Measurements from ENCODE around the gene NRG2.

NRG2 gene

DNA sequence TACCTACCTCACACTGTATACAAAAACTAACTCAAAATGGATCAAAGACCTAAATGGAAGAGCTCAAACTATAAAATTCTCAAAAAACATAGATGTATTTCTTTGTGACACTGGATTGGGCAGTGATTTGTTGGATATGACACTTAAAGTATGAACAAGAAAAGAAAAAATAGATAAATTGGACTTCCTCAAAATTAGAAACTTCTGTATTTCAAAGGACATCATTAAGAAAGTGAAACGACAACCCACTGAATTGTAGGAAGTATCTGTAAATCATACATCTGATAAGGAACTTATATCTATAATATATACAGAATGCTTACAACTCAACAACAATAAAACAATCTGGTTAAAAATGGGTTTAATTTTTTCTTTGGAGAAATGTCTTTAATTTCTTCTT, 96.7 kb downstream of the NRG2 start:
- Histone ChIP-seq H3K9me3 (ENCODE audit: control insufficient read depth, insufficient read depth, low read depth, low read length) (0 out of 2 replicates have a peak, but pooled peaks cover 6% of the 10 kb centered on the region), H3K9ac (ENCODE audit: low read length) (no peak overlapping the region), H3K4me1 (ENCODE audit: control insufficient read depth, insufficient read depth, low read length) (no peaks in the 10 kb centered on the region), H3K27me3 (ENCODE audit: control insufficient read depth, insufficient read depth, low read length) (peaks cover 12% of the 10 kb centered on the region), H3K36me3 (ENCODE audit: control insufficient read depth, insufficient read depth, low read length) (no peaks in the 10 kb centered on the region), H3K27ac (ENCODE audit: low read depth, low read length) (no peak overlapping the region), H3K4me3 (ENCODE audit: low read depth, low read length) (no peak overlapping the region)

DNA sequence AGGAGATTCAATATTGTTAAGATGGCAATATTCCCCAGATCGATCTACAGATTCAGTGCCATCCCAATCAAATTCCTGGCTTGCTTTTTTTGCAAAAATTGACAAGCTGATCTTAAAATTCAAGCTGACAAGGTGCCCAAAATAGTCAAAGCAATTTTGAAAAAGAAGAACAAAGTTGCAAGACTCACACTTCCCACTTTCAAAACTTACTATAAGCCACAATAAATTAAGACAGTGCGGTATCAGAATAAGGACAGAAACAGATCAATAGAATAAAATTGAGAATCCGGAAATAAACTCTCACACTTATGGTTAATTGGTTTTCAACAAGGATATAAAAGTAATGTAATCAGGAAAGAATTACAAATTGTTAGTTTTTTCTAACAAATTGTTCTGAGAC, 97.1 kb downstream of the NRG2 start:
- Histone ChIP-seq H3K9ac (ENCODE audit: low read length) (no peak overlapping the region), H3K4me1 (ENCODE audit: control insufficient read depth, insufficient read depth, low read length) (no peaks in the 10 kb centered on the region), H3K27ac (ENCODE audit: low read depth, low read length) (no peak overlapping the region), H3K36me3 (ENCODE audit: control insufficient read depth, insufficient read depth, low read length) (no peaks in the 10 kb centered on the region), H3K27me3 (ENCODE audit: control insufficient read depth, insufficient read depth, low read length) (peaks cover 12% of the 10 kb centered on the region), H3K4me3 (ENCODE audit: low read depth, low read length) (no peak overlapping the region), H3K9me3 (ENCODE audit: control insufficient read depth, insufficient read depth, low read depth, low read length) (0 out of 2 replicates have a peak, but pooled peaks cover 6% of the 10 kb centered on the region)

DNA sequence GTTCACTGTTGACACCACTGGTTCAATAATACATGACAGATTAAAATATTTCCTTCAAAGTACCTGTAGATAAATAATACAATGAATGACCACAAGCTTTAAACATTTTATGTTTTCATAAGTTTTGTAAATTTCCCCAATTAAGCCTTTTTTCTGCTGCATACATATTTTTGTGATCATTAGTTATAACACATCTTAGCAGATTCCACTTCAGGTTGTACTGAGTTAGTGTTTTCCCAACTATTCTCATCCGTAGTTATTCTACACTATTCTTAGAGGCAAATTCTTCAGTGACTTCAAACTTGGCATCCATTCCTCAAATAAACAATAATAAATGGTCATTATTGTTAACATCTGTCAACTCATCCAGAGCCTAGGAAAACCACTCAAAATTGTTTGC, 100.9 kb downstream of the NRG2 start:
- H3K9me3 ChIP-seq (ENCODE audit: control insufficient read depth, insufficient read depth, low read depth, low read length), result 0 out of 2 replicates have a peak, but pooled peaks cover 6% of the 10 kb centered on the region
- H3K4me3 ChIP-seq (ENCODE audit: low read depth, low read length), result no peak overlapping the region

DNA sequence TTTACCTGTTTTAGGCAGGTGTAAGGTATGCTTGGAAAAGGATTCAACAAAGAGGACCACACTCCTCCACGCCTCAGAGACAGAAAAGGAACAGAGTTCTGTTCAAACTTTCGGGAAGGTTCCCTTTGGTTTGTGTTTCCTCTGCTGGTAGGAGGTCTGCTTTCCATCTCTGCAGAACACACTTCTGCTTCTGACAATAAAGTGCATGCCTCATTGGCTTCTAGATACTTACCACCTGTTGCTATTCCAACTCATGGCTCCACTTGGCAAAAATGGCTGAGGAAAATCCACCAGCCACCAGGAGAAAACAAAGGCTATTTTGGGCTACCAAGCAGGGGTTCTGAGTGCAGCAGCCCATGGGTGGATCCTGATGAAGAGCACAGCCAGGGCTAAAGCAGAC, 112.7 kb downstream of the NRG2 start:
- Histone ChIP-seq H3K36me3 (ENCODE audit: control insufficient read depth, insufficient read depth, low read length) (no peaks in the 10 kb centered on the region), H3K9ac (ENCODE audit: low read length) (no peak overlapping the region), H3K27ac (ENCODE audit: low read depth, low read length) (no peak overlapping the region), H3K4me3 (ENCODE audit: low read depth, low read length) (no peak overlapping the region), H3K4me1 (ENCODE audit: control insufficient read depth, insufficient read depth, low read length) (no peaks in the 10 kb centered on the region), H3K9me3 (ENCODE audit: control insufficient read depth, insufficient read depth, low read depth, low read length) (no peaks in the 10 kb centered on the region), H3K27me3 (ENCODE audit: control insufficient read depth, insufficient read depth, low read length) (peaks cover 30% of the 10 kb centered on the region)

More for the DNA sequence above, 100.9 kb downstream of the NRG2 start:
- H3K36me3 ChIP-seq (ENCODE audit: control insufficient read depth, insufficient read depth, low read length), result no peaks in the 10 kb centered on the region
- H3K27me3 ChIP-seq (ENCODE audit: control insufficient read depth, insufficient read depth, low read length), result peaks cover 13% of the 10 kb centered on the region
- H3K9ac ChIP-seq (ENCODE audit: low read length), result no peak overlapping the region
- H3K27ac ChIP-seq (ENCODE audit: low read depth, low read length), result no peak overlapping the region
- no peaks in the 10 kb centered on the region for H3K4me1 ChIP-seq (ENCODE audit: control insufficient read depth, insufficient read depth, low read length)

DNA sequence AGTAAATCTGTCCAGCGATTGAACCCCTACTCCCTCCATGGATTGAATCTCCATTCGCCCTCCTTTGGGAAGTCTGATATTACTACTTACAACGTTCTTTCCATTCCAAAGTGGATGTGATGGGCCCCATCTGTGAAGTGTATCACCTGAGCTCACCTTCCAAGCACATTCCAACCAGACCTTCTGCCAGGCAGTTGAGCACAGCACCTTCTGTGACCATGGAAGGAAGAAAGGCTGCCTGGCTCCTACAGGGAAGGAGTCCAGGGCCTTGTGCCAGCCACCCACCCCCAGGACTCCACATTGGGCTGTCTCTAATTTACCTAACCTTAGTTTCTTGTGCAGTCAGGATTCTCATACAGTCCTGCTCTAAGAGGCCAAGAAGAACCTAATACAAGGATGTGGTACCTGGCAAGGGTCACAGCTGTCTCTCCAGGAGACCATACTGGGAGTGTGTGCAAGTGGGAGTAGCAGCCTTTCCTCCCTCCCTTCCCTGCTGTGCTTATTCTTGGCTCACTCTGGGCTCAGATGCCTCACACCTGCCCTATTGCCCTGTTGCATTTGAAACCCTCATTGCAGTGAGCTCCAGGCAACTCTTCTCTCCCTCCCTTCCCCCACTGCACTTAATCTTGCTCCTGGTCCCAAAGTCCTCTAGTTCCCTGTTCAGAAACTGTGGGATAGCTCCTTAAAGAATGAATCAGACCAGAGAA, 116.1 kb downstream of the NRG2 start:
- Histone ChIP-seq H3K9me3 (ENCODE audit: control insufficient read depth, insufficient read depth, low read depth, low read length) (no peaks in the 10 kb centered on the region), H3K4me1 (ENCODE audit: control insufficient read depth, insufficient read depth, low read length) (no peaks in the 10 kb centered on the region), H3K9ac (ENCODE audit: low read length) (no peak overlapping the region), H3K27me3 (ENCODE audit: control insufficient read depth, insufficient read depth, low read length) (peaks cover 35% of the 10 kb centered on the region), H3K27ac (ENCODE audit: low read depth, low read length) (no peak overlapping the region), H3K36me3 (ENCODE audit: control insufficient read depth, insufficient read depth, low read length) (no peaks in the 10 kb centered on the region), H3K4me3 (ENCODE audit: low read depth, low read length) (no peak overlapping the region)

DNA sequence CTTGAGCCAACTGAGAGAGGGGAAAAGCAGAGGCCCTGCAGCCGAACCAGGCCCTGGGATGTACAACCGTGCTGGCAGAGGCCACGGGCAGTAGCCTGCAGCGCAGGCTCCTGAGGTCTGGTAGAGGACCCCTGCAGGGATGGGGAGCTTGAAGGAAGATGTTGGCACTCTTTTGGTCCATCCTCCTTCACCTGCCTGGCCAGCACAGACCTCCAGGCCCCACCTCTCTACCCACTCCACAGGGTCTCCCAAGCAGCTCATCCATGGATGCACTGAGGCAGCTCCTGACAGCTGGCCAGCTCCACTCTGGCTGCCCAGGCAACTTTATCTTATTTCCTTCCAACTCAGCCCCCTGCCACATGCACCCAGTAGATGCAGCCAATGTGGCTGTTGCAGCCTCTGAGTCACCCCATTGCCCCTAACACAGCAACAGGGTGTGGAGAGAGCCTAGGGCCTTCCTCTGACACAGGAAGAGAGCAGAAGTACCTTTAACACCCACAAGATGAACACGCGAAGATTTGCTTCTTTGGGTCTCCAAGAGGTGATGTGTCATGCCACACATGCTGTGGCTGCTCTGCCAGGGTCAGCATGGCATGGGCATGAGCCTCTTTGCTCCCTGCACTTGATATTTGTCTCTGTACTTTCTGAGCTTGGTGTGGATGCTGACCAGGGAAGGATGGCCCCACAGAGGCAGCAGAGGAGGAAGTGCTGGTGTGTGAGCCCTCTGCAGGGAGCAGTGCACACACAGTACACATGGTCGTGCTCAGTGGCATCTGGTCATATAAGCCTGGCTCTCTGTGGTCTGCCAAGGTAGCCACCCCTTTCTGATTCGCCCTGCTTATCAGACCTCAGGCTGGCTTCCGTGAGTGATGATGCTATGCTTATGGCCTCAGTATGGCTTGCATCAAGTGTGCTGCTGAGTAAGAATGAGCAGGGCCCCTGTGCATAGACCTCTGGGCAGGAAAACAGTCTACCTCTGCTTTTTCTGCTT, 117.2 kb downstream of the NRG2 start:
- H3K9me3 ChIP-seq (ENCODE audit: control insufficient read depth, insufficient read depth, low read depth, low read length), result no peaks in the 10 kb centered on the region
- H3K36me3 ChIP-seq (ENCODE audit: control insufficient read depth, insufficient read depth, low read length), result no peaks in the 10 kb centered on the region
- no peak overlapping the region for H3K4me3 ChIP-seq (ENCODE audit: low read depth, low read length)
- no peak overlapping the region for H3K9ac ChIP-seq (ENCODE audit: low read length)
- H3K27ac ChIP-seq (ENCODE audit: low read depth, low read length), result no peak overlapping the region
- H3K27me3 ChIP-seq (ENCODE audit: control insufficient read depth, insufficient read depth, low read length), result peaks cover 38% of the 10 kb centered on the region
- no peaks in the 10 kb centered on the region for H3K4me1 ChIP-seq (ENCODE audit: control insufficient read depth, insufficient read depth, low read length)

DNA sequence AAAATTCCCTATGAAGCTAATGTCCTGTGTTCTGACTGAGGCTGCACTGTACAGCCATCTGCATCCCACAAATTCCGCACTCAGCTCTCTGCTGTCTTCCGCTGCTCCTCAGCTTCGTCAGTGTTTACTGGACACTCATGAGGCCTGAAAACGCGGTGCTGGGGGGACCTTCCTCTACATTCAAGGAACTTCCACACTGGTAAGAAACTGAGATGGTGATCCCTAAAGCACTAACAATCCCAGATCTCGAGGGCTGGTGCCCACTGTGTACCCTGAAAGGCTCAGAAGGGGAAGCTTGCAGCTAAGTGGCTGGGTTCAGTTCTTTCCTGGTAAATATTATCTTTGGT, 117.9 kb downstream of the NRG2 start:
- Histone ChIP-seq H3K36me3 (ENCODE audit: control insufficient read depth, insufficient read depth, low read length) (no peaks in the 10 kb centered on the region), H3K4me1 (ENCODE audit: control insufficient read depth, insufficient read depth, low read length) (no peaks in the 10 kb centered on the region)

DNA sequence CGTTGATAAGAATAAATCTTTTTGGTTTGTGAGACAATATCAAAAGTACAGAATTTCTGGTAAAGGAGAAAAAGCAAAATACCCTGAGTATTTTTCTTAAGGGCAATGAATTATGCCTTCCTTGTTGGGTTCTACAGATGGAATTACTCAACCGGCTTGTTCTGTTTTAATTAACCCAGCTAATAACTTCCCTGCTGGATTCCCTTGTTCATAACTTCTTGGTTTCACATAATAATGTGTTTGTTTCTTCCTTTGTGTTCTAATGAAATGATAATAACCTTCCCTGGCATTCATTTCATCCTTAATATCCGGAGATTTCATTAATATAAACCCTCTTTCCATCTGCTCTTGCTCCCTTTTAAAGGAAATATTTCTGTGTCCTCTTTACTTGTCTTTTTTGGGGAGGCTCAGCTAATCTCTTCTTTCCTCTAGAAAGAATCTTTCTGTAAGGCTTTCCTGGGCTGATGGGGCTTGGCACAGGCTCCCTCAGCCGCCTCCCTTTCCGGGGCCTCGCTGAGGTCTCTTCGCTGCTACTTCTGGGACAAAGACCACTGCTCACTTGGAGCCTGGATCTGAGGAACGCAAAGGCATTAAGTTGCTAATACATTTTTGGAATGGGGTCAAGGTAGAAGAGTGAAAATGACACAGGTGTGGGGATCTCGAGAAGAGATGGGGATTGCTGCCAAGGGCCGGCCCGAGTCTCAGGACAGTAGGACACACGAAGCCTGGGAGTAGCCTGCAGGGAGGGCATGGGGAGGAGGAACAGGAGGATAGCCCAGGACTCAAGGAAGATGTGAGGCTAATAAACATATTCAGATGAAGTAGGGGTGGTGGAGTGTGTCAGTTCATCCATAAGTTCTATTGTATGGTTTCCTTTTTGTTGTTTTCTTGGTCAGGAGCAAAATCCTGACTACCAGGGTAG, 118.5 kb downstream of the NRG2 start:
- H3K4me1 ChIP-seq (ENCODE audit: control insufficient read depth, insufficient read depth, low read length), result no peaks in the 10 kb centered on the region
- peaks cover 40% of the 10 kb centered on the region for H3K27me3 ChIP-seq (ENCODE audit: control insufficient read depth, insufficient read depth, low read length)
- H3K36me3 ChIP-seq (ENCODE audit: control insufficient read depth, insufficient read depth, low read length), result no peaks in the 10 kb centered on the region
- no peak overlapping the region for H3K27ac ChIP-seq (ENCODE audit: low read depth, low read length)
- no peak overlapping the region for H3K4me3 ChIP-seq (ENCODE audit: low read depth, low read length)
- H3K9me3 ChIP-seq (ENCODE audit: control insufficient read depth, insufficient read depth, low read depth, low read length), result no peaks in the 10 kb centered on the region
- no peak overlapping the region for H3K9ac ChIP-seq (ENCODE audit: low read length)

More for the DNA sequence above, 117.9 kb downstream of the NRG2 start:
- no peak overlapping the region for H3K27ac ChIP-seq (ENCODE audit: low read depth, low read length)
- H3K9ac ChIP-seq (ENCODE audit: low read length), result no peak overlapping the region
- no peak overlapping the region for H3K4me3 ChIP-seq (ENCODE audit: low read depth, low read length)
- H3K27me3 ChIP-seq (ENCODE audit: control insufficient read depth, insufficient read depth, low read length), result peaks cover 41% of the 10 kb centered on the region
- no peaks in the 10 kb centered on the region for H3K9me3 ChIP-seq (ENCODE audit: control insufficient read depth, insufficient read depth, low read depth, low read length)

DNA sequence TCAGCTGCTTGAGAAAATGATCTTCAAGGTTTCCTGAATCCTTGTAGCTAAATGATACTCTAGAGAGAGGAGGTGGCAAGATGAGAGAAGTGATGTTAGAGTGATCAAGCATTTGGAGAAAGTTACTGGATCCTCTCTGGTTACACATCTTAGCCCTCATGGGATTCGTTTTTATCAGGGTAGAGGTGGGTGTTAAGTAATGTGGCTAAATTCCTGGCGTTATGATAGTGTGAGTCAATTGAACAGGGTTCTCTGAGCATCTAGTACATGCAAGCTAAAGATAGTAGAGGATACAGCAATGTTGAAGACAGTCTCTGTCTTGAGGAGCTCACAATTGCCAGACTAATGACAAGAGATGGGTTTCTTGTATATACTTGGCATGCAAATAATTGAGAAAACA, 123.8 kb downstream of the NRG2 start:
- Histone ChIP-seq H3K36me3 (ENCODE audit: control insufficient read depth, insufficient read depth, low read length) (no peaks in the 10 kb centered on the region), H3K4me3 (ENCODE audit: low read depth, low read length) (no peak overlapping the region), H3K27me3 (ENCODE audit: control insufficient read depth, insufficient read depth, low read length) (peaks cover 41% of the 10 kb centered on the region), H3K9ac (ENCODE audit: low read length) (no peak overlapping the region), H3K9me3 (ENCODE audit: control insufficient read depth, insufficient read depth, low read depth, low read length) (no peaks in the 10 kb centered on the region), H3K27ac (ENCODE audit: low read depth, low read length) (no peak overlapping the region), H3K4me1 (ENCODE audit: control insufficient read depth, insufficient read depth, low read length) (no peaks in the 10 kb centered on the region)

DNA sequence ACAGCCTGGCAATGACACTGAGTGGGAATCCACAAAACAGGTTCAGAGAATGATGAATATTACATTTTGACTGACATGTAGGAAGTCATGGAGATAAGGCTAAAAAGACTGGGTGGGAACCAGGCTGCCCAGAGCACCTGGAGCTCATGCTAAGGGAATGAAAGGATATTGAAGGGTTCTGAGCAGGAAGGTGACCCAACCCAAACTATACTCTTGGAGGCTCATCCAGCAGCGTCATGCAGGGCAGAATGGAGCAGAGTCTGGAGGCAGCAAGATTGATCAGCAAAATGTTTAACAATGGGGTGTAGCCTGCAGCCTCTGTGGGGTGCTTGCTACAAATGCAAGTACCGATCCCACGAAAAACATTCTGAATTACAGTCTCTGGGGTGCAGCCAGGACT, 127.3 kb downstream of the NRG2 start:
- H3K36me3 ChIP-seq (ENCODE audit: control insufficient read depth, insufficient read depth, low read length), result no peaks in the 10 kb centered on the region
- no peak overlapping the region for H3K27ac ChIP-seq (ENCODE audit: low read depth, low read length)
- H3K4me1 ChIP-seq (ENCODE audit: control insufficient read depth, insufficient read depth, low read length), result no peaks in the 10 kb centered on the region
- no peak overlapping the region for H3K9ac ChIP-seq (ENCODE audit: low read length)
- peaks cover 35% of the 10 kb centered on the region for H3K27me3 ChIP-seq (ENCODE audit: control insufficient read depth, insufficient read depth, low read length)
- no peaks in the 10 kb centered on the region for H3K9me3 ChIP-seq (ENCODE audit: control insufficient read depth, insufficient read depth, low read depth, low read length)
- H3K4me3 ChIP-seq (ENCODE audit: low read depth, low read length), result no peak overlapping the region
